Measurements from ENCODE around the gene DNAJB2.

DNAJB2 gene

GRCh38 chr2:219335373-219335786 lies 56.2 kb downstream of the DNAJB2 start:
- CTCF ChIA-PET = interaction anchor here (0.8 to 1.8 kb wide), 4 partner anchors 10 to 176 kb away, joined by 3 to 8 read pairs (median 4); no protein-coding TSS in a partner anchor
- POLR2A ChIA-PET = no interaction called here
- TF ChIP-seq, protein P1, sequence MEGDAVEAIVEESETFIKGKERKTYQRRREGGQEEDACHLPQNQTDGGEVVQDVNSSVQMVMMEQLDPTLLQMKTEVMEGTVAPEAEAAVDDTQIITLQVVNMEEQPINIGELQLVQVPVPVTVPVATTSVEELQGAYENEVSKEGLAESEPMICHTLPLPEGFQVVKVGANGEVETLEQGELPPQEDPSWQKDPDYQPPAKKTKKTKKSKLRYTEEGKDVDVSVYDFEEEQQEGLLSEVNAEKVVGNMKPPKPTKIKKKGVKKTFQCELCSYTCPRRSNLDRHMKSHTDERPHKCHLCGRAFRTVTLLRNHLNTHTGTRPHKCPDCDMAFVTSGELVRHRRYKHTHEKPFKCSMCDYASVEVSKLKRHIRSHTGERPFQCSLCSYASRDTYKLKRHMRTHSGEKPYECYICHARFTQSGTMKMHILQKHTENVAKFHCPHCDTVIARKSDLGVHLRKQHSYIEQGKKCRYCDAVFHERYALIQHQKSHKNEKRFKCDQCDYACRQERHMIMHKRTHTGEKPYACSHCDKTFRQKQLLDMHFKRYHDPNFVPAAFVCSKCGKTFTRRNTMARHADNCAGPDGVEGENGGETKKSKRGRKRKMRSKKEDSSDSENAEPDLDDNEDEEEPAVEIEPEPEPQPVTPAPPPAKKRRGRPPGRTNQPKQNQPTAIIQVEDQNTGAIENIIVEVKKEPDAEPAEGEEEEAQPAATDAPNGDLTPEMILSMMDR (IDR thresholded peaks at IDR 0.05; ENCODE audit: control extremely low read depth, extremely low read depth, low read depth, missing control alignments) = no peak
- no peak for DNase-seq (ENCODE audit: extremely low spot score)
